Breast epithelium (tissue), 3 donors: ENCODE results near the gene EML1.

ENCODE experiments used
- POLR2AphosphoS5 ChIP-seq, 3 donors: sonication (generic); formaldehyde crosslinking; IDR thresholded peaks; one replicate each; pipeline ENCODE4 v1.6.1; 2017; ENCODE audit warnings: antibody characterized with exemption in 3 of 3
- TF ChIP-seq, protein P1 (sequence below), 3 donors: fragments of 450-650 bp; IDR thresholded peaks; one replicate each; pipeline ENCODE4 v1.5.1; 2016 to 2017; ENCODE audit warnings: antibody characterized with exemption in 3 of 3, mild to moderate bottlenecking in 3 of 3, moderate library complexity in 3 of 3

DNA sequence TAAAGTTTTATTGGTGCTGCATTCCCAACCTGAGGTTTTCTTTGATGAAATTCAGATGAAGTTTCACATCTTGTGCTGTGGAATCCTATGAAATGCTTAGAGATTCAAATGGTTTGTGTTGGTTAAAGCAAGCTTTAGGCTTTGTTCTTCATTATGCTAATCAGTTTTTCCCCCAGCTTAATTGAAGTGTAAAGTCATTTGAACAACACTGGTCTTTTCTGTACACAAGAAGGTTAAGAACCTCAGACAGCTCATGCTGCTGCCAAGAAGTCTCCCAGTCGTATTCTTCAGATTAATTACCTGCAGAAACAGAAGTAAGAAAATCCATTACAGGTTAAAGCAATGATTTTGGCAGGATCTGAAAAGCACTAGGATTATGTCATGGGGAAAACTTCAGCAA, 48.9 kb downstream of the EML1 start:
- TF ChIP-seq, protein P1, sequence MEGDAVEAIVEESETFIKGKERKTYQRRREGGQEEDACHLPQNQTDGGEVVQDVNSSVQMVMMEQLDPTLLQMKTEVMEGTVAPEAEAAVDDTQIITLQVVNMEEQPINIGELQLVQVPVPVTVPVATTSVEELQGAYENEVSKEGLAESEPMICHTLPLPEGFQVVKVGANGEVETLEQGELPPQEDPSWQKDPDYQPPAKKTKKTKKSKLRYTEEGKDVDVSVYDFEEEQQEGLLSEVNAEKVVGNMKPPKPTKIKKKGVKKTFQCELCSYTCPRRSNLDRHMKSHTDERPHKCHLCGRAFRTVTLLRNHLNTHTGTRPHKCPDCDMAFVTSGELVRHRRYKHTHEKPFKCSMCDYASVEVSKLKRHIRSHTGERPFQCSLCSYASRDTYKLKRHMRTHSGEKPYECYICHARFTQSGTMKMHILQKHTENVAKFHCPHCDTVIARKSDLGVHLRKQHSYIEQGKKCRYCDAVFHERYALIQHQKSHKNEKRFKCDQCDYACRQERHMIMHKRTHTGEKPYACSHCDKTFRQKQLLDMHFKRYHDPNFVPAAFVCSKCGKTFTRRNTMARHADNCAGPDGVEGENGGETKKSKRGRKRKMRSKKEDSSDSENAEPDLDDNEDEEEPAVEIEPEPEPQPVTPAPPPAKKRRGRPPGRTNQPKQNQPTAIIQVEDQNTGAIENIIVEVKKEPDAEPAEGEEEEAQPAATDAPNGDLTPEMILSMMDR (IDR thresholded peaks at IDR 0.05), result no peak
- TF ChIP-seq POLR2AphosphoS5 (IDR thresholded peaks at IDR 0.05), result no peak
